Fibroblast of the aortic adventitia (primary cell): ENCODE measurements around the gene CTBP2. TPM values are rescaled to one million over a fixed set of nuclear protein-coding genes. Genes with fewer than 3 reads are reported as not detected.

Experiments used
- DNase-seq: peaks from one replicate; pipeline ENCODE4 v3.0.0-alpha.2; 2010; ENCODE audit warnings: low read depth
- H3K4me3 ChIP-seq: 2 replicates; pipeline ENCODE4 v1.5.1; 2011; ENCODE audit warnings: low read depth, mild to moderate bottlenecking, control low read depth, low read length, moderate library complexity
- CTCF ChIP-seq: IDR thresholded peaks from 2 replicates; pipeline ENCODE4 v1.5.1; 2011; ENCODE audit warnings: mild to moderate bottlenecking, low read length, control low read depth, inconsistent platforms; ENCODE audit not compliant: insufficient read depth
- total RNA-seq: library from RNA; depleted of rRNA; stranded (reverse); fragments of >200 nt; gene quantifications from 2 replicates; pipeline ENCODE4 v1.2.3, GENCODE V29; 2012; ENCODE audit warnings: low replicate concordance

The CTBP2 gene
- total RNA-seq, 1 donor = 45.4 TPM

- DNase-seq = no peak
- no peak overlapping the region for H3K4me3 ChIP-seq
Observed at GRCh38 chr10:125120053-125120710, 40.2 kb downstream of the CTBP2 start.

GRCh38 chr10:125118701-125119100 lies 41.7 kb downstream of the CTBP2 start:
- TF ChIP-seq CTCF = no peak
- no peak overlapping the region for H3K4me3 ChIP-seq
- DNase-seq = no peak

More at GRCh38 chr10:125120053-125120710, 40.2 kb downstream of the CTBP2 start:
- TF ChIP-seq CTCF = no peak

- no peak overlapping the region for H3K4me3 ChIP-seq
- no peak for TF ChIP-seq CTCF
- peak; percentile 74 for DNase-seq
Observed at GRCh38 chr10:125118011-125118611, 42.3 kb downstream of the CTBP2 start.

GRCh38 chr10:125116652-125117310 lies 43.6 kb downstream of the CTBP2 start:
- H3K4me3 ChIP-seq = no peak overlapping the region
- TF ChIP-seq CTCF = no peak
- no peak for DNase-seq

- no peak for DNase-seq
- no peak for TF ChIP-seq CTCF
Observed at GRCh38 chr10:125116041-125116649, 44.2 kb downstream of the CTBP2 start.

GRCh38 chr10:125115409-125115808 lies 45.0 kb downstream of the CTBP2 start:
- no peak for DNase-seq
- H3K4me3 ChIP-seq = no peak overlapping the region
- no peak for TF ChIP-seq CTCF

More at GRCh38 chr10:125116041-125116649, 44.2 kb downstream of the CTBP2 start:
- no peak overlapping the region for H3K4me3 ChIP-seq
